HTERT RPE-1 (cell line): ENCODE data around the gene ADCY1.

Experiments
- in situ Hi-C: fragments of 300-500 bp; cut with MboI; formaldehyde crosslinking; loops from 4 replicates; pipeline ENCODE4 v1.14.3; 2020; ENCODE audit warnings: low sequenced_read_pairs

The ADCY1 gene

DNA sequence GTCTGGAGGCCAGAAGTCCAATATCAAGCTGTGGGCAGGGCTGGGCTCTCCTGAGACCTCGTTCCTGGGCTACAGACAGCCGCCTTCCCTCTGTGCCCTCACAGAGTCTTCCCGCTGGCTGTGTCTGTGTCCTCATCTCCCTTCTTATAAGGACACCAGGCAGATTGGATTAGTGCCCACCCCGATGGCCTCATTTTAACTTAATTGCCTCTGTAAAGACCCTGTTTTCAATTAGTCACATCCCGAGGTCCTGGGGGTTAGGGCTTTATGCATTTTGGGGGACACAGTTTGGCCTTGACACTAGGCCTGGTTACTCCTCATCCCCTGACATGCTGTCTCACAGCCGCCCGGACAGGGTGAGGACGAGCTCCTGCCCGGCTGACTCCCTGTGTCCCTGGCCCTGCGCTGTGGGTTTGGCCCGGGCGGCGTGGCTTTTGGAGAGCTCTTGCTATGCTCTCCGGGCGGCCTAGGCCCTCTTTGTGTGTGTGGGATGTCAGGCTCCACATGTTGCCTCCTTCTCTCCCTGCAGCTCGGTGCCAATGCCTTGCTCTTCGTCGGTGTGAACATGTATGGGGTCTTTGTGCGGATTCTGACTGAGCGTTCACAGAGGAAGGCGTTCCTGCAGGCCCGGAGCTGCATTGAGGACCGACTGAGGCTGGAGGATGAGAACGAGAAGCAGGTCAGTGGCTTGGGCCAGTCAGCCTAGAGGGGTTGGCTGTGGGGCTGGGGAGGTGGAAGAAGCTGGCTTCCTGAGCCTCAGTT lies 18.2 kb downstream of the ADCY1 start:
- in situ Hi-C loops, result no loop called here

DNA sequence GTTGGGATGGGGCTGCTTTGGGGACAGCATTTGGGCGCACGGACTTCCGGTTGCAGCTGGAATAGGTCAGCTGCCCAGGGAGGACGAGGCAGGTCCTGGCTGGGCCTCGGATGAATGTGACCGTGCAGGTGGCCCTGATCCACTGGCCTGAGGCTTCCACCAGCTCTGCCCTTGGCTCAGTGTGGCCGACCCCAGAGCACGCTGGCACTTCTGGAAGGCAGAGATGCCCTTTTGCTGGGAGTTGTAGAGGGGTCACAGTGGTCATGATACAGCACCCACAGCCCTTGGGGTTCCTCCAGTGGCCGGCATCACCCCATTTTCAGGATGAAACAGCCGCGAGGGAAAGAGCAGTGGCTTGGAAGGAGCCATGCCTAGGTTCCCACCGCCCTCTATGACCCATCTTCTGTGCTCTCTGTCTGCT lies 19.0 kb downstream of the ADCY1 start:
- in situ Hi-C loops, result no loop called here

DNA sequence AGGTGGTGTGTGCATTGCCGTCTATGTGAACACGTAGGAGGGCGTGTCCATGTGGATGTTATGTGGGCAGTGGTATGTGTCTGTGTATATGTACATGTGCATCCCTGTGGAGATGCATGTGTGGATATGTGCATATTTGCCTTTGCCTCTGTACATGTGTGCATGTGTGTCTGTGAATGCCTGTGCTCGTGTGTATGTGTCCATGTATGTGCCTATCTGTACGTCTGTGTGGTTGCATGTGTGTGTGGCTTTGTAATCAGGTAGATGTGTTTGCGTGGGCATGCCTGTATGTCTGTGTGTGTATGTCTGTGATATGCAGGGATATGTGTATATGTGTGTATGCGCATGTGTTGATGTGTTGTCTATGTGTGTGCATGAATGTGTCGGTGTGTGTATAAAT lies 19.7 kb downstream of the ADCY1 start:
- in situ Hi-C loops, result no loop called here

DNA sequence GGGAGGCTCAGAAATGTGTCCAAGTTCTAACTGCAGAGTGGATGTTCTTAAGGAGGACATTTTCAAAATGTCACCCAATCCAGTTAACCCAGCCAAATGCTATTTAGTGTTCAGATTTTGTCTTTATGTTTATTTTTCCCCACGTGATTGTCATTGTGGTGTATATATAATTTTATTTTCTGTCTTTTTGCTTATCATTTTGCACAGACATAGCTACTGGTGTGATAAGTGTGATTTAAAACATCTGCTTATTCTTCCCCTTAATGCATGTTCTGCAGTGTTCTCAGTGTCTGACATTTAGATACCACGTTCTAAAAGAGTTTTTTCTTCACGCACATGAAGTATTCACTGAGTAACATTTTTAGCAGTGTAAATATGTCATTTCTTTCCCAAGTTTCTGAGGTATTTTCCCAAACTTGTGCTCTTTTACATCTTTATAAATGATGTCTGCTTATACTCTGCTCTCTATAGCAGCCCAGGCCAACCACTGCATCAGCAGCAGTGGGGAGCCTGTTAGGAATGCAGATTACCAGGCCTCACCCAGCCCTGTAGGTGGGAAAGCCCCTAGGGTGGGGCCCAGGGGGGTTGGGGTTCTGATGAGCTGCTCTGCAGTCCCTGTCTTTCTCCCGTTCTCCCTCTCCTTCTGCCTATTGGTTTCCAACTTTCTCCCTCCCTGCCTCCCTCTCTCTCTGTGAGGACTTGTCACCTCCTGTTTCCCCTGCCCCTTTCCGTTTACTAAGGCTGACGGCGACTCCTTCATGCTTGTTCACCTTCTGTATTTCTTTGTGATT lies 20.8 kb downstream of the ADCY1 start:
- in situ Hi-C loops, result no loop called here

DNA sequence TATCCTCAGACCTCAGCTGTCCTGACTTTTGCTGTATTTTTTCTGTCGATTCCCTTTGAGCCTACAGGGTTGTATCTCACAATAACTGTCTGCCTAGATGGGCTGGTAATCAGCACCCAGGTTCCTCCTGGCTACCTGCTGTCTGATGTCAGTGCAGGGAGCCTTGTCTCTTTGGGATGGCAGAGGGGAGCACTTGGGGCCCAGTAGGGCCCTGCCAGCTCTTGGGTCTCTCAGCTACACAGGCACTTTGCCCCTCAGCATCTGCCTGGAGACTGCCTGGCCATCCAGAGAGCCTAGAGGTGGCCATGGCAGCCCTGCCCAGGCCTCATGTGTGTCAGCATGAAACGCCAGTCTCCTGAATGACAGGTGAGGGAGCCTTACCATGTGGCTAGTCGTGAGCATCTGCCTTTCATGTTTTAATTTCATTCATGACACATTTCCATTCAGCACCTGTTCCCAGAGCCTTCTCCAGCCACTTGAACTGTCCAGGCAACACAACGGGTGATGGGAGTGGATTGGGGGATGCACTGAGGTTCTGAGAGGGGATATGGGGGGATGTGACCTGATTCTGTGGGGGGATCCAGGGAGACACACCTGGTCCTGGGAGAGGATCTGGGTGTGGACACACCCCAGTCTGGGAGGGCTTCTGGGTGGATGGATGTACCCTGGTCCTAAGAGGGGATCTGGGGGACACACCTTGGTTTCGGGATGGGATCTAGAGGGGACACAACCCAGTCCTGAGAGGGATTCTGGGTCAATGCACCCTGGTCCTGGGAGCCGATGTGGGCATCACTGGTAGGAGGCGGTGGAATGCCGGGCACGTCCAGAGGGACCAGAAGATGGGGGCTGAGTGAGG lies 21.9 kb downstream of the ADCY1 start:
- in situ Hi-C loops, result no loop called here

DNA sequence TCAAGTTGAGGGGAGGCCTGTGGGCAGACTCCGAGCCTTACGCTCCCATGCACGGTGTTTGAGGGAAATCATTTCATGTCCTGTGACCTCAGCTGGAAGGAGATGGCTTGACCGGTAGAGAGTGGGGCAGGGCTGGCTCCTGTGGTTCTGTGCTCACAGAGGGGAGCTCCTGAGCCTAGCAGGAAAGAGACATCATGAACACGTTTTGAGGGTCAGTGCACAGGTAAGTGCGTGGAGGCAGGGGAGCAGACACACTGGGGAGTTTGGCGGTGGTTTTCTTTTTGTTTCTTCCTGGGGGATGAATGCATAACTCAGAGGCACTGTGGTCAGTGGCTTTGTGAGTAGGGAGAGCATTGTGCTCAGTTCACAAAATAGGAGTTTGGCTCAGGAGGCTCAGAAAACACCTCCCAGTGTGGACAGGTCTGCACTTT lies 22.5 kb downstream of the ADCY1 start:
- in situ Hi-C loops, result no loop called here

DNA sequence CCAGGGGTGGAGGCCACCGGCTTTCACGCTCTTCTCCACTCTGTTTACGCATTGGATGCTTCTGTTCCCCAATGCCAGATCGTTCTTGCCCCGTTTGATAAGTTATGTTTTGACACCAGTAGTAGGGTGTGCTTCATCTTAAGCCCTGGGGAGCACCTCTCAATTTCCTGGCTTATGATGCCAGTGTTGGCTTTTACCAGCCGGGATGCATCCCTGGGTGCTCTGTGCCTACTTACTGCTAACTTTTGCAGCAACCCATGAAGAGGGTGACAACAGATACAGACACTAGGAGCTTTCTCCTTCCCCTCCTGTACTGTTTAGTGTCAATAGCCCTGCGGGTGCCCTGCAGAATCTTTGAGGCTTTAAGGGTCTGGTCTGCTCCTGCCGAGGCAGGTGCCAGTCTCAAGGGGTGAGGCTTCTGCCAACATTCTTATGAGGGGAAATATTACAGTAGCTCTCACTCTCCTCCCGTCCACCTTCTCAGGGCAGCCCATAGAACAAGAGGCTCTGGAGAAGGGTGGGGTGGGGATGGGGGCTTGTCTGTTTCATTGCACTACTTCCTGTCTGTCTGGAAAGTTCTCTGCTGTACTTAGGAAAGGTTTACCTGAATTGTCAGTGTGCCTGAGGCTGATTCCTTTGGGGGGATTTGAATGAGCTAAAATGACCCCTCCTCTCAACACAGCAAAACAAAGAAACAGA lies 23.3 kb downstream of the ADCY1 start:
- in situ Hi-C loops, result no loop called here

DNA sequence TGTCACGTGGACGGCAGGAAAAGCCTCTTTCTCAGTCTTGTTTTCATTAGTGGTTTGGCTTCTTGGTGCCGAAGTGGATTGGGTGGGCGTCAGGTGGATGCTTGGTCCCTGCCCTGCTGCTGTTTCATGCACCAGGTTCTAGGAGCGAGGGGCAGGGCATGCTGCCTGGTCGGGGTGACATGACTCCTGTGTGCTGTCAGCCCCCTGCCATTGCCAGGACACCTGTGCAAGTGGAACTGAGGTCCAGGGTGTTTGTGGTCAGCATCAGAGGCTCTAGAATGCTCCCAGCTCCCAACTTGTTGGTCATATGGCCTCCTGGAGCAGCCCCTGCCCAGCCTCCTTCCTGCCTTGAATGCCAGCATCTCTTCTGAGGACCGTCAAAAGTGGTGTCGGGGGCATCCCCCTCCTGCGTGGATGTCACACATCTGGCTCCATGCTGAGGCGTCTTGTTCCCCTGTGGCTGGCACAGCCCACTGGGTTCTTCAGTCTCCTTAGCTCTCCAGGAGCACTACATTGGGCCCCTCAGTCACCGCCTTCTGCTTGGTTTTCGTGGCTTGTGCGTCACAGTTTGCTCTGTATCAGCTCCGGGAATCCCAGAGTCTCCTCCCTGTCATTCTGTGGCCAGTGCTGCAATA lies 24.8 kb downstream of the ADCY1 start:
- in situ Hi-C loops, result no loop called here

DNA sequence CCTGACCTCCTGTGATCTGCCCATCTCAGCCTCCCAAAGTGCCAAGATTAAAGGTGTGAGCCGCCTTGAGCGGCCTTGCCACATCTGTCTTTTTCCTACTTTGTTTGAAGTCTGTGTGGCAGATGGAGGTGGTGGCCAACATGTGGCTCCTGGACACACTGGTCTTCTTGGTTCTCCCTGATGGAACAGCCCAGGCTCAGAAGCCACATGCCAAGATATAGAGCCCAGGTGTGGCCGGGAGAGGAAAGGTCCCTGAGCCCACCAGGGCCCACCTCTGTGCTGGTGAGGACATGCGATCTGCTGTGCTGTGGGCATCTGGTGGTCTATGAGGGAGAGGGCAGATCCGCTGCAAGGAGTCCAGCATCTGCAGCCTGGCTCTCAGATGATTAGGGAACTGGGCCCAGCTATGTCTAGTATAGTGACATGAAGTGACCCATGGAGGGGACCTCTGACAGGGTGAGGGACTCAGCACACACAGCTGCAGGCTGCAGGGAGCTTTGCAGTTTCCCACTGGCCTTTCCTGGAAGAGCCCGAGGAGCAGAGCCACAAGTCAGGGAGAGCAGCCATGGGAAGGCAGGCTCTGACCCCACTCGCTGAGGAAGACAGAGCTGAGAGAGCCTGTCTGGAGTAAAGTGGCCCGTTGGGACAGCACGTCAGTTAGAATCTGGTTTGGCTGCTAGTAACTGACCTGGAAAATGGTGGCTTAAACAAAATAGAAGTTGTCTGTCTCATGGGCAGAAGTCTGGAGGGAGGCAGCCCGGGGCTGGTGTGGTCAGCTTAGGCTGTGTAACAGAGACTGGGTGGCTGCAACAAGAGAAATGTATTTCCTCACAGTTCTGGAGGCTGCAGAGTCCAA lies 25.9 kb downstream of the ADCY1 start:
- in situ Hi-C loops, result no loop called here

DNA sequence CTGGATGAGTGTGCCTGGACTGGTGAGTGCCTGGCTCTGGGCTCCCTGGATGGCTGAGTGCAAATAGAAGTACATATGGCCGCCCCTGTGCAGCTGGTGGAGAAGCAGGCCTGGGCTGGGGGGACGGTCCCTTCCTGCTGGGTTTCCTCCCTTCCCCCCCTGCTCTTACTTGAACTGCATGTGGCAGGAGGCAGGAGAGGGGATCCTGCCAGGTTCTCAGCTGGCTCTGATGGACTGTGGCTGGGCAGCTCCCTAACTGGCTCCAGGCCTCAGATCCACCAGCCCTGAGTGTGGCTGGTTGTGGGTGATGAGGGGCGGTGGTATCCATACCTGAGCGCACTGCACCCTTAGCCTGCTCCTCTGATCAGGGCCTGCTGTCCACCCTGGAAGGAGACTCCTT lies 26.9 kb downstream of the ADCY1 start:
- in situ Hi-C loops, result no loop called here

DNA sequence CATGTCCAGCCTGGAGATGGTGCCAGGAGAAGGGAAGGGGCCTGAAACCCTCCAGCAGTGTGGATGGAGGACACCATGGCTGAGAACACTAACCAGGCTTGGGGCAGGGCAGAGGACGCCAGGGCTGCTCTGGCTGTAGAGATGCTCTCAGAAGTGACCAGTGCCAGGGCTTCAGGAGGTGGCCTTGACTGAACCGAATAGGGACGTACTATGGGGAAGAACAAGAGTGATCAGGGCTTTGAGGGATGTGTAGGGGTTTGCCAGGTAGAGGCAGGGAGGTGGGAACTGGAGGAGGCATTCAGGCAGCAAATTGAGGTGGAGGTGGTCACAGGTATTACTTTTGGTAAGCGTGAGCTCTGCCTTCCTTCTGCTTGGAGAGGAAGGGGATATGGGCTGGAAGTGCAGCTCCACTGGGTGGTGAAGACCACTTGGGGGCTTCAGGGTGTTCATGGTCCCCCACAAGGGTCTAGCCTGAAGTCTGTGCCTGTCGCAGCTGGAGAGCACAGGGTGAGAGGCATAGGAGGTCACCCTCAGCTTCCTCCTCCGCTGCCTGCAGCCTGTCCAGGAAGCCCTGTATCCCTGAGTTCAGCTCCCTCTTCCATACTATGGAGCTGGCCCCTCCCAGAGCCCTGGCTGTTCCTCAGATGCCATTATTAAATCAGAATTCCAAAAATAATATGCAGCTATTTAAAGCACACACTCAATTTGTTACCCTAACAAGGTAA lies 27.8 kb downstream of the ADCY1 start:
- in situ Hi-C loops, result no loop called here

DNA sequence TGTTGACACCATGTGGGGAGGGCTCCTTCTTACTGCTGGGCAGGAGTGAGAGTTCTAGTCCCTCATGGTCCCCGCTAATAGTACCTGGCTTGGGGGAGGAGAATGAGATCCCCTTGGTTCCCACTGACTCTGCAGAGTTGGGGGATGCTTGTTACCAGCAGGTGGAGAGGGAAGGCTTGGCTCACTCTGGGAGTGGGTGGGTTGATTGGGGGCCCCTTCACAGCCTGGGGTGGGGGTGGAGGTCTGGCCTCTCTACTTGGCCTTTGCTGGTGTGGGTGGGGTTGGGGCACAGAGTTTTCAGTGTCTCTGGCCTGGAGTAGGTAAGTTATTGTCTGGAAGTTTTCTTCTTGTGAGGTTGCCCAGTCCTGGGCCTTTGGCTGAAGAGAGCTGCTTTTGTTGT lies 31.9 kb downstream of the ADCY1 start:
- in situ Hi-C loops, result no loop called here

DNA sequence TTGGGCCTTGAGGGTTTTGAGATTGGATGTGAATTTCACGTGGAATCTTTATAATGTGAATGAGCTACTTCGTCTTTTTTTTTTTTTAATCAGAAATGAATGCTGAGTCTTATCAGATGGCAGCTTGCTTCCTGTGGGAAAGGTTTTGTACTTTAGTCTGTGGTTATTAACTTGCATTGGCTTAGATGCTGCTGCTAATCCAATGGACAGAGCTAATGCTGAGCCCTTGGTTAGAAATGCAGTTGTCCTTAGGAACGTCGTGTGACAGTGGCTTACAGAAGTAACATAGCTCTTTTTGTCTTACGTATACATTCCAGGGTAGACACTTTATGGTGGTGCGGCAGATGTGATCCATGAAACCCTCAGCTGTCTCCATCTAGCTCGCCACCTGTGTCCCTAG lies 32.8 kb downstream of the ADCY1 start:
- in situ Hi-C loops, result no loop called here

DNA sequence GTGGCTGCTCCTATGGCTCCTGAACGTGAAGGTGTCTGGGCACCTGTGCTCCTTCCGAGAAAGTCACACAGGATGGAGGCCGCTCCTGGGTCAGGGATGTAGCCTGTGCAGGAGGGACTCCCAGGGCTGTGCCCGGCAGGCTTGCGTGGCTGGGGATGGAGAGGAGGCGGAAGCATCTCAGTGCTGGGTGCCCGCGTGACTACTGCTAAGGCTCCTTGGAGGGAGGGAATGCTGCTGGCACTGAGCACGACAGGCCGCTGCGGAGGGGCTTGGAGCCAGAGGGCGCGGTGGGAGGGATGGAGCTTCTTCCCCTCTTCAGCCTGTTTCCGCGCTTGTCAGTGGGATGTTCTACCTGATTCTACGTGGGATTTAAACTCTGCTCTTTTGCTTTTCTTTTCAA lies 35.0 kb downstream of the ADCY1 start:
- in situ Hi-C loops, result no loop called here

DNA sequence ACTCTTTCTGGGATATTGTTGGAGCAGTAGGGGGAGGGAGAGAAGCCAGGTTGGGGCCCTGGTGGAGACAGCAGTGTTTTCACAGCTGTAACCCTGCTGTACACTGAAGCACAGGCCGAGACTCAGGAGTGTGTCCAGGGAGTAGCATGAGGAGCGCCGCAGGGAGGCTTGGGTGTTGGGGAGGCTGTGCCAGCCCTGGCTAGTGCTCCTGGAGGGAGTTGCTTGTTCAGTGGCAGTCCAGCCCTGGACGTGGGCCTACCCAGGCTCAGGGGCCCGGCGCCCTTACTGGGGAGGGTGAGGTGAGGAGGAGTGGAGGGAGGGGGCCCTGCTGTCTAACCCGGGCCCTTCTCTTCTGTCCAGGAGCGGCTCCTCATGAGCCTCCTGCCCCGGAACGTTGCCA lies 35.9 kb downstream of the ADCY1 start:
- in situ Hi-C loops, result no loop called here

DNA sequence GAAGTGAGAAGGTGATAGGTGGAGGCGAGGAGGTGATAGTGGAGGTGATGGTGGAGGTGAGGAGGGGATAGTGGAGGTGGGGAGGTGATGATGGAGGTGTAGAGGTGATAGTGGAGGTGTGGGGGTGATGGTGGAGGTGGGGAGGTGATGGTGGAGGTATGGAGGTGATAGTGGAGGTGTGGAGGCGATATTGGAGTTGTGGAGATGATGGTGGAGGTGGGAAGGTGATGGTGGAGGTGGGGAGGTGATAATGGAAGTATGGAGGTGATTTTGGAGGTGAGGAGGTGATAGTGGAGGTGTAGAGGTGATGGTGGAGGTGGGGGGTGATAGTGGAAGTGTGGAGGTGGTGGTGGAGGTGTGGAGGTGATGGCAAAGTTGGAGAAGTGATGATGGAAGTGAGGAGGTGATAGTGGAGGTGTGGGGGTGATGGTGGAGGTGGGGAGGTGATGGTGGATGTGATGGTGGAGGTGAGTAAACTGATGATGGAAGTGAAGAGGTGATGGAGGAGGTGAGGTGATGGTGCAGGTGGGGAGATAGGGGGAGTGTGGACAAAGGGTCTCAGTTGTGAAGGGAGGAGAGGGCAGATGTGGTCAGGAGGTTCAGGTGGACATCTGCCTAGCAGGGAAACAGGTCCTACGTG lies 36.6 kb downstream of the ADCY1 start:
- in situ Hi-C loops, result no loop called here

DNA sequence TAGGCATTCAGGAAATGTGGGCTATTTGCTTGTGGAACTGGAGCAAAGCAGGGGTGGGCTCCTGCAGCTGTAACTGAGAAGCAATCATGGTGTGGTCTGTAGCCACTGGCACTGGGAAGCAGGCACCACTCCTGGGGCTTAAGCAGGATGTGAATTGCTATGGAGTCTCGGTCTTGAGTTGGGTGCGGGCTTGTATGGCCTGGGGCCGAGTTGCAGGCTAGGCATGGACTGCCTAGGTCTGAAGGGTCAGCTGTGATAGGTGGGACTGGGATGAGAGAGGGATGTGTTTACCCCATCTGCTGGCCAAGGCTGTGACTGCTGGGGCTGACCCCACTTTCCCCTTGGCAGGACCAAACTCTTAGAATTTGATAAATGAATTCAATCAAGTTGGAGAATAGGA lies 43.0 kb downstream of the ADCY1 start:
- in situ Hi-C loops, result no loop called here

DNA sequence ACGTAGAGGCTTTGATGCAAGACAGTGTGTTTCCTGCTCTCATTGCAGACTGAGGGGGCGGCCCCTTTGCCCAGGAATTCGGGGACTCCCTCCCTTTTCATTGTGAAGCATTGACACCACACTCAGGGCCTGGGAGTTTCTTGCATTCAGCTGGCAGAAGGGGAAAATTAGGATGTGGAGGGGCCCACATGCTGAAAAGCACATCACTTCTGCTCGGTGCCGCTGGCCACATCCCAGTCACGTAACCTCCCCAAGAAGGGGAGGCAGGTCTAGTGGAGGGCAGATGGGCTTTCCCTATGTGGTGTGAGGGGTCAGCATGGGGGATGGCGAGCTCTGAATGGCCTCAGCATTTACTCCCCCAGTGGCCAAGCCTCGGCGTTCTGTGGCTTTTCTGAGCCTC lies 47.9 kb downstream of the ADCY1 start:
- in situ Hi-C loops, result no loop called here
